Activated CD8-positive, alpha-beta memory T cell treated with anti-CD3 and anti-CD28 coated beads for 24 hours (primary cell): ENCODE data around the gene NUTM1.
A peak's percentile ranks its signal among the peaks of the same experiment; 100 is the strongest.
"Not testable (repeated sequence)": the region's sequence is repeated elsewhere in the genome, so short reads cannot be mapped to it uniquely, and the experiment has no call there.

Source experiments
- DNase-seq: peaks from one replicate; pipeline ENCODE4 v3.0.0-alpha.2; 2020

The NUTM1 gene

DNA sequence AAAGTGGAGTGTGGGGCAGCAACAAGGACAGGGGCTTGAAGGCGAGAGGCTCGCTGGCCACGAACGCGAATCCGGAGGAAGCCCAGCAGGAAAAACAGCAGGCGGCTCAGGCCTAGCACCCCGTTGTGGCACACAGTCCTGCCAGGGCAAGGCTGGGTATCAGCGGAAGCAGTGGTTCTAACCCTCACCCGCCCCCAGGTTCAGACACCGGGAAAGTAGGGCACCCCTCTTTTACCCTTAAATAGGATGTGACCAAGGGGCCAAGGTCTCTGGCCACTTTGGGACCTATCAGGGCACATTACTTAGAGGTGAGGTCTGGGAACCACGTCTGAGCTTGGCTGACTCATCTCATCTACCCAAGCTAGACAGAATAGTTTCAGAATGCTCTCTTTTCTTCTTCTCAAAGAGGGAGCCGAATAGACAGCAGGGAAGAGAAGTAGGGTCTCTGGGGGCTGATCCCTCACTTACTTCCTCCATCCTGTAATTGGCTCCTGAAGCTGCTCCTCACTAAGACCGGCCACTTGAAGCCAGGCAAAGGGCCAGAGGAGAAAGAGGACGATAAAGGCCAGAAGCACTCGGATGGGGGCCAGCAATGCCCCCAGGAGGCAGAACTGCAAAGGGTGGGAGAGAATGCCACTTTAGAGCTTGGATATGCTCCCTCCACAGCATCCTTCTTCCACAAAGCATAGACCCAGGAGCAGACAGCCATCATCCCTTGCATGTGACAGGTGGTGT lies 22.1 kb downstream of the NUTM1 start:
- DNase-seq: peak; percentile 66

DNA sequence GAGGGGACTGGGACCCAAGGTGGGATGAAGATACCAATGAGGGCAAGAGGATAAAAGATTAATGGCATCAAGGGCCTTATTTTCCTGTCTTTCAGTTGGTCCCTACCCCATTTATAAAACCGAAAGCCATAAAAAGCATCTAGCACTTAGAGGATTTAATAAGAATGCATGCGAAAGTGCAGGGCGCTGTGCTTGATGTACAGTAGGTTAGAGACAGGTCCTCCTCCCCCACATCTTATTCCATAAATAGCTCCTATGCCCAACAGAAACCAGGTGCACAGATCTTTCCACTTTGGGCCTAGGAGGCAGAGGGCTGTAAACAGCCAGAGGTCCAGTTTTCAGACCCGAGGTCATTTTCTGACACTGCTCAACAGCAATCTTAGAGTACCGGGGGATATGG lies 22.7 kb downstream of the NUTM1 start:
- DNase-seq: no peak

DNA sequence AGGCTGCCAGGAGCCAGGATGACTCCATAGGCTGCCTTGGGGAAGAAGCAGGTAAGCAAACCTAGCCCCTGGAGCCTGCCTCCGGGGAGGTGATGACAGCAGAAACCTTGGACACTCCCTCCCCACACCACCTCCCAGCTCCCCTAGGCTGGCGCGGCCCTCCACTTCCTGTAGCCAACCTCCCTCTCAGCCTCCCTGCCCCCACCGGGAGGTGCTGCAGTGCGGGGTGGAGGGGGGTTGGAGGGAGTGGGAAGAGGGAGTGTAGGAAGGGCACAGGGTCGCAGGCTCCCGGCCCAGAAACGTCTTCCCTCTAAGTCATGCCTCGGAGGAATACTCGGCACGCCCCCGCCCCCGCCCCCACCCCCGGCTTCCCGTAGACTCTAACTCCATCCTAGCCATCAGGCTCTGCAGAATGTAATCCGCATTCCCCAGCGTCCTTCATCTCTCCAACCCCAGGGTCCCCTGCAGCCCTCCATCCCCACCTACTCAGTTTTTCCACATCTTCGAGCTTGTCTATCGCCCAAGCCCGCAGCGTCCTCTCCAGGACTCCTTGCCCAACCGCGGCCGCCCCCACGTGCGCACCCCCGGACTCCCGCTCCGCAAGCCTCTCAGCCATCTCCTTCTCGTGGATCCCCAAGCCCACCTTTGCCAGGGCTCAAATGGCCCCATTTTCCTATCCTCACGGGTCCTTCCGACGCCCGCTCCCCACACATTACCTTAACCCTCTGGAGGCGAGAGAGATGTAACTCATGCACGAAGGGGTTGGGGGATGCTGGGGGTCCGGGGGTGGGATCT lies 23.4 kb downstream of the NUTM1 start:
- peak; percentile 77 for DNase-seq

DNA sequence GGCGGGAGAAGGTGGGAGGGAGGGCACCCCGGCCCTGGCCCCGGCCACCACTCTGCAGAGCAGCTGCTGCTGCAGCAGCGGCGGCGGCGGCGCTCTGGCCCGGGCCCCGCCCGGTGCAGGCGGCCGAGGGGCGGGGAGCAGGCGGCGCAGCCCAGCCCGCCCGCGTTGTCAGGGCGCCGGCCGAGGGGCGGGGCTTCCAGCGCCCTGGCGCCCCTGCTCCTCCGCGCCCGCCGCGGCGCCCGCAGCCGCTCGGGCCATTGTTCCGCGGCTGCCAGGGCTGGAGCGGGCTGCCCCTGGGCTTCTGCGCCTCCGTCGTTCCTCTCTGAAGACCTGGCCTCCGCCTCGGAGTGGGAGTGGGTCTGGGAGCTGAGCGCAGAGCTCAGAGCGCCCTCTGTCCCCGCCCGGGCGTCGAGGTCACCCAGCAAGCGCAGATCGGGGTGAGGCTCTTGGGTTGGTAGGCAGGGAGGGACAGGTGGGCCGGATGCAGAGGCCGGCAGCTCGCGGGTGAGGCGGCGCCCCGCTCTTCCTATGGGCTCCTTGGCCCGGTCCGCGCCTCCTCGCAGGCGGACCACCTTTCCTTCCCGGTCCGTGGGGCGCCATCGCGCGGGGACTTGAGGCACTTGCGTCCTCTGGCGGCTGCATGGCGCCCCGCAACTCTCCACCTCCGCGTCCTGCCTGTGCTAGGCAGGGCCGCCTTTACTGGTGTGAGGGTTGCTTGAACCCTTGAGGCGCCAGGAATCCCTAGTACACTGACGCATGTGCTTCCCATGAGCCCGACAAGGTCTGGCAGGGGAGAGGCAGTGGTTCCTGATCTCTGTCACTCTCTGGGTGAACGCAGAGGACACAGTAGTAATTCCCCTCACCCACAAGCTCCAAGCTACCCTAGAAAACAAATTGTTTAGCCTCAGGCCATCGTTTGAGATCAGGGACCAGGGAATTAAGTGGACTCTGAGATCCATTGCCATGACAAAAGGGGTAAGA lies 24.3 kb downstream of the NUTM1 start, which contains the start of gene LPCAT4:
Gene LPCAT4 (minus strand): TSS at position 96 of the 981 bp plus-strand sequence. CDS start 96 bp downstream, outside the sequence.
- DNase-seq: peak; percentile 93

DNA sequence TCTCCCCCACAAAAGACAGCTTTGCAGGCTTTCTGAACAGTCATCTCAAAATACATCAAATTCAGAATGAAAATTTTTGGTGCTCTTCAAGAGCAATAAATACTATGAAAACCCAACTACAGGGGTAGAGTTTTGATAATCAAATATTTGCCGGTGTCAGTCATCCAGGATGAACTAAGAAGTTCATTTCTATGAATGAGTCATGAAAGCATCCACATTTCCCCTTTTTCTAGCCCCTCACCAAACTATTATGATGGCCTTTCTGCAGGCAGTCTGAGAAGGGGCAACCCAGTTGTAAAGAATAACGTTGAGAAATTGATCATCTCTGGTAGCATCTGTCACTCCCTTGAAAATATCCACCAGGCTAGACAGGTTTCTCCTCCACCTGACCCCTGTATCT lies 27.0 kb downstream of the NUTM1 start:
- no peak for DNase-seq

DNA sequence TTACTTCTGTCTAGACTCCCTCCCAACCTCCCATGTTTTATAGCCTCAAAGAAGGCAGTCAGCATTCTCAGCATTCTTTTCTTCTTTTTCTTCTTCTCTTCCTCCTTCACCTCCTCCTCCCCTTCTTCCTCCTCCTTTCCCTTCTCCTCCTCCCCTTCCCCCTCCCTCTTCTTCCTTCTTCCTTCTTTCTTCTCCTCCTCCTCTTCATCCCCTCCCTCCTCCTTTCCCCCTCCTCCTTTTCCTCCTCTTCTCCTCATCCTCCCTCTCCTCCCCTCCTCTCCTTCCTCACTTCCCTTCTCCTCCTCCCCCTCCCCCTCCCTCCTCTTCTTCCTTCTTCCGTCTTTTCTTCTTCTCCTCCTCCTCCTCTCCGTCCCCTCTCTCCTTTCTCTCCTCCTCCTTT lies 27.5 kb downstream of the NUTM1 start:
- DNase-seq: no peak

DNA sequence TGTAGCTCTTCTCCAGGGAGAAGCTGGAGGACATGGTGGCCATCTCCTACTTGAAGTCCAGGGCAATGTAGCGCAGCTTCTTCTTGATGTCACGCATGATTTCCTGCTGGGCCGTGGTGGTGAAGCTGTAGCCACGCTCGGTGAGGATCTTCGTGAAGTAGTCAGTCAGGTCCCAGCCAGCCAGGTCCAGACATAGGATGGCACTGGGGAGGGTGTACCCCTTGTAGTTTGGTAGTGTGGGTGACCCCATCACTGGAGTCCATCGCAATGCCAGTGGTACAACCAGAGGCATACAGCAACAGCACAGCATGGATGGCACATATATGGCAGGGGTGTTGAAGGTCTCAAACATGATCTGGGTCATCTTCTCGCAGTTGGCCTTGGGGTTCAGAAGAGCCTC lies 30.8 kb downstream of the NUTM1 start:
- DNase-seq: no peak

DNA sequence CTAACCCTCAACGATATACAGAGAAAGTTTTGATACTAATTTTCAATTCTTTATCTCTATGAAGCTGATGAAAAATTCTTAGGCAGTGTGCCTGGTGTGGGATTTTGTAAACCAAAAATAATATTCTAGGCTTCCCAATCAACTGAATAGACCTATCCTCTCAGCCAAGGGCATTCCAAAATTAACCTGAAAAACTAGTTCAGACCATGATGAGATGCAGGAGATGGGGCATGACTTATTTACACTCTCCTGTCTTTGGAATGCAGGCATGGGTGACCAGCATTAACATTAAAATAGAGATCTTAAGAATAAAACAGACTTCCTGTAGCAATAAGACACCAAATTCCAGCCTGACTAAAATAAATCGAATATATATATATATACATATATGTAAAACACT lies 31.7 kb downstream of the NUTM1 start:
- no peak for DNase-seq

DNA sequence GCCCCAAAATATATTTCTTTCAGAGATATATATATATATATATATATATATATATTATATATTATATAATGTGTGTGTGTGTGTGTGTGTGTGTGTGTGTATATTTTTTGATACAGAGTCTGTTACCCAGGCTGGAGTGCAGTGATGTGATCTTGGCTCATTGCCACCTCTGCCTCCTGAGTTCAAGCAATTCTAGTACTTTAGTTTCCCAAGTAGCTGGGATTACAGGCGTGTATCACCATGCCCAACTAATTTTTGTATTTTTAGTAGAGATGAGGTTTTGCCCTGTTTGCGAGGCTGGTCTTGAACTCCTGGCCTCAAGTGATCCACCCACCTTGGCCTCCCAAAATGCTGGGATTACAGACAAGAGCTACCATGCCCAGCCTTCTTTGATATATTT lies 32.4 kb downstream of the NUTM1 start:
- DNase-seq: not testable (repeated sequence)

DNA sequence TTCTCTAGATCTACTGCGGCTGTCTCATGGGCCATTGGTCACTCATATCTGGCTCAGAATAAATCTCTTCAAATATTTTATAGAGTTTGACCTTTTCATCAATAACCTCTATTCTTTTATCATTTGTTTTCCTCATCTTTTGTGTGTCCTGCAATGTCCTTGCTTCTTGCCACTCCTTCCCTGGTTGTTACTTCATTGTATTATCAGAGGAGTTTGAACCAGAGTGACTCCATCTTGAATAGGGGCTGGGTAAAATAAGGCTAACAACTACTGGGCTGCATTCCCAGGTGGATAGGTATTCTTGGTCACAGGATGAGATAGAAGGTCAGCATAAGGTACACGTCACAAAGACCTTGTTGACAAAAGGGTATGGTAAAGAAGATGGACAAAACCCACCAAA lies 33.7 kb downstream of the NUTM1 start:
- no peak for DNase-seq

DNA sequence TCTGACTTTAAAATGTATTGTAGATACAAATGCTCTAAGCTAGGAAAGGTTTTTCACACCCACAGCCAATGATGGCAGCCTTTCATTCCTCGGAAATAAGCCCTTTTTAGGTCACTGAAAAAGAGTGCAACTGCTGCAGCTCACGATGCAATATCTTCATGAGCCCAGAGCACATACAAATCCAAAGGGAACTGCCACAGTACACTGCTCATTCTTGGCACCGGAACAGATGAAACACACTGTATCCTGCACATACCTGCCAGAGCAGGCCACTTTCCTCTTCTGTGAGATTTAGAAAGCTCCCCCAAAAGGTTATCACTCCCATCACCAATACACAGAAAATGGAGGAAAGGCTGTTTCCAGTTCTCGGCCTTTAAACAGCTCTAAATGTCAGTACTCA lies 37.4 kb downstream of the NUTM1 start:
- DNase-seq: peak; percentile 24

DNA sequence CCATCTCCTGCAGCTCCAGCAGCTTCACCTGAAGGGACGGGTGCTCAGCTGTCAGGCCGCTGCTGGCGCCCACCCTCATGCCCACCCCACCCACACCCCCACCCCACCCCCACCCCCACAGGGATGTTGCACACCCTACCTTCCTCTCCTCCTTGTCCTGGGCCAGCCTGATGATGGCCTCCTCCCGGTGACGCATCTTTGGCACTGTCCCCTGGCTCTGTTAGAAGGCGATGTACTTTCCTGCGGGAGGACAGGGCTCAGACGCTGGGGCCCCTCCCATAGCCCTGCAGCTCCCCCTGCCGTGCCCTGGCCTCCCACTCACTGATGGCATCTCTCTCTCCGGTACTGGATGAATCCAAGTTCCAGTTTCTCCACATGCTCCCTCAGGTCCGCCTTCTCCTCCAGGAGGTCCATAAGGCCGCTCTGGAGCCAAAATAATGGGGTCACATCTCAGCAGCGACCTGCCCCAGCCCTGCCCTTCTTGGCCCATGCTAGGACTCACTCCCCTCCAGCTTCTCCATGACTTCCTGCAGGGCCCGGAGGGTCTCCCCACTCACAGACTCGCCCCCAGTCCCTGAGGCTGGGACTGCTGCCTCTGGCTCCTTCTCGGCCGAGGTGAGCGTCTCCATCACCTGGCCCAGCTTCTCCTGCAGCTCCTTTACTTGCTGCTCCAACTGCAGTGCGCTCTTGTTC lies 38.9 kb downstream of the NUTM1 start:
- DNase-seq: not testable (repeated sequence)

DNA sequence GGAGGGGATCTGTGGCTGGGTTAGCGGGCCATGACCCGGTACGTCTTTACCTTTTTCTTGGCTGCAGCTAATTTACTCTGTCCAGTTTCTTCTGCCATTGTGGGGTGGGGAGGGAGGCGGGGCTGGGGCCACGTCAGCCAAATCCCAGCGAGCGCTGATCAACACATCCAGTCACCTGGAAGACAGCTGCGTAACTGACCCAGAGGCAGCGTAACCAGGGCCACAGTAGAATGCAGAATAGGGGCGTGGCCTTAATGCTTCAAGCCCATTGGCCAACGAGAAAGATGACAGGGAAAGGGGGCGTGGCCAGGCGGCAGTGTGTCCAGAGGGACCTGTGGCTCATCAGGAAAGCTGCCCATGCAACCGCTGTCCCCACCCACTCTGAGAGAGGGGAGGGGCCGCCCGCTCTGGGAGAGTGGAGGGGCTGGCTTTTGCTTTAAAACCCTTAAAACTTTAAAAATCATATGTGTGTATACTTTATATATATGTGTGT lies 46.5 kb downstream of the NUTM1 start:
- DNase-seq: not testable (repeated sequence)

DNA sequence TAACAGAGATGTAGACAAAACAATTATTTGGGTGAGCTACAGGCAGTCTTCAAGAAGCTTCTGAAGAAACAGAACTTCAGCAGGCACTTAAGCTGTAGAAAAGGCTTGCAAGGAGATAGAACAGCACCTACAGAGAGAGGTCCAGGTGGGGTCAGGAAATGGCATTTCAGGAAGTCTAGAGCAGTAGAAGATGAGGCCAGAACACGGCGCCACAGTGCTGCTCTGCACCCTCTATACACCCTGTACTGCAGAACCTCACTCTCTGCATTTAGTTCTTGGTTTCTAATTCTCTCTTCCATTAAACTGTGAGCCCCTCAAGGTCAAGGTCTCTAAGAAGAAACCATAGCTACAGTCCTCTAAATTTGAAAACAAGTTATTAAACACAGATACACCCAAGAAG lies 49.9 kb downstream of the NUTM1 start:
- not testable (repeated sequence) for DNase-seq

DNA sequence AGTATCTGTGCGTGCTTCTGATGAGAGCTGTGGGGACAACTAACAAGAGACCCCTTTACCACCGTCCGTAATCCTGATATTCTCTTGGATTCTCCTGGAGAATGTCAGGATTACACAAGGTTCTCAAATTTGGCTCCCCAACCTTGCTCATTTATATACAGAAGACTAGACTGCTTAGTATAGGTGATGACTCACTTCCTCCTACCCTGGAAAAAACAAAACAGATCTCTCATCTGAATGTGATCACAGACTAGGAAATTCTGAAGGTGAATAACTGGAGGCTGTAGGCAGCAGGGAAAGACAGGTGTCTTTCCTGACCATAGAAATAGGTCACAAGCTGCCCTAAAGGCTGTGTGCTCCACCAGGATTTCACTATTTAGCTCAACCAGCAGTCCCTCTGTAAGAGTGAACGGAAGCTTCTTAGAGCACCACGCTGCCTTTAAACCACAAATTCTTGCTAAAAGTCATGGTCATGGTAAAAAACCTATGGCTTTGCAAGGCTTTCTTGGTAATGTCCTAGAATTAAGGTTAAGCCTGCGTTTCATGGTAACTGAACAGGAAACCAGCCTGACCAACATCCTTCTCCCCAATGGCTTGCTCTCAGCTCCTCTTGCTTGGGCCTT lies 54.6 kb downstream of the NUTM1 start:
- not testable (repeated sequence) for DNase-seq

DNA sequence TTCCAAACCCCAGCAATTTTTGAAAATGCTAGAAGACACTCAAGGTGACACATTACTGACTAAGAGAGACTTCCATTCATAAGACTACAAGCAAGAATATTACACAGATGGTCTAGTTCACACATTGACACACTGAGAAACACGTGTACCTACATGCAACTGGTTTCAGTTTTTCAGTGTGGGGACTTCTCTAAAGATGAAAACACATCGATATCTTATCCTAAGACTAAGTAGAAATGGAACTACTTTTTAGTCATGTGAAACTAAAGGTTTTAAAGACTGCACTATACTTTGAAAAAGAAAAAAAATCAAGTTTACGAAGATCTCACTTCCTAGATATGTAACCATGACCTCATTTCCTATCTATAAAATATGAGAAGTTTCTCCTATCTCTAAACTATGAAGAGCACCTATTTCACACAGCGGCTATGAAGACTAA lies 60.1 kb downstream of the NUTM1 start:
- not testable (repeated sequence) for DNase-seq

DNA sequence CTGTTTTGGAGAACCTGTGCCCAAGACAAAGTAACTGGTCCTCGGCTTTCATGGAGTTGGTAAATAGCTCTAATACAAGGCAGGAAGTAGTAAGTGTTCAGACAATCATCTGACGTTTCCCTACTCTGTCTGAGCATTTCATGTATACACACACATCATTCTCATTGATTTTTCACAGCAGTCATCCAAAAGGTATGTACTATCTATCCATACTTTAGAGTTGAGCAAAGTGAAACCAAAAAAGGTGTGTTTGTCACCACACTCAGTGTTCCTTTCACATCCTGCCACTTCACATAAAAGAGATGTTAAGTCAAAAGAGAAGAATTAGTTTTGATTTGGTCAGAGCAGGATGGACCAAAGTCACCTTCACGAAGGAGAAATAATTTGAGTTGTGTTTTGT lies 60.8 kb downstream of the NUTM1 start:
- DNase-seq: not testable (repeated sequence)
